ENCODE data around the gene MYOZ2. TPM values are rescaled to one million over a fixed set of nuclear protein-coding genes. Genes with fewer than 3 reads are reported as not detected.

MYOZ2 gene
- polyA plus RNA-seq (2014; cell fraction: cytosol; rRNA removed) = not detected in 2 replicates
- not detected in 2 replicates for polyA plus RNA-seq (2014; cell fraction: nucleus; rRNA removed)

DNA sequence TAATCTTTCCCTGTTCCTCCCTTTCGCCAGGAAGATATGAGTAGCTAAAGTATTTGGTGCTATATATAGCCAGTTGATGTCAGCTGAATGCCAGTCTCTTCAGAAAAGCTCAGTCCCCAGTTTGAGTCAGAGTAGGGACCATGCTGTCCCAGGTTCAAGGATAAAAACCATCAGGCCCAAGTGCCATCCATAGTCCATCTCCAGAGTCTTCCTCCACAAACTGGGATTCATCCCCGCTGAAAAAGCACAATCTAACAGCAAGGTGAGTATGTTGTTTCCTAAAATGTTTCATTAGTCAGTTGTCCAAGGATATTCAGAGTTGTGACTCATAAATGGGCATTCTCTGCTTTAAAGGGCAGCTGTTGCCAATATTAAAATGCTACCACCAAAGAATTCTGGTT, at the start of gene MYOZ2:
Gene MYOZ2, plus strand, starts transcription at position 112 of the 401 bp plus-strand sequence. CDS start 694 bp downstream, outside the sequence.
- no peak for DNase-seq (ENCODE audit: low spot score)

DNA sequence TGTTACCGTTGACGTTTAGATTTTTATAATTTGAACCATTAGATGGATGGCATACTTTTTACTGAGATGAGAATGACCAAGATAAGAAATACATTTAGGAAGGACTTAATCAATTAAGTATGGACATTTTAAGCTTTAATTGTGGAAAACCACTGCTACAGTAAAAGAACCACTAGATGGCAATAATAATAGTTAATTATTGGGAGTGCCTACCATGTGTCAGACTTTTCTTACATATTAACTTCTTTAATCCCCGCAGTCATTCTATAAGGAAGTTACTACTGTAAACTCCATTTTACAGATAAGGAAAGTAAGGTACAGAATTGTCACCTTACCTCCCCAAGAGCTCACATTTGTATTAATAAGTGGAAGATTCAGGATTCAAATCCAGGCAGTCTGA, 48.5 kb upstream of the MYOZ2 start:
- DNase-seq (ENCODE audit: low spot score) = no peak

DNA sequence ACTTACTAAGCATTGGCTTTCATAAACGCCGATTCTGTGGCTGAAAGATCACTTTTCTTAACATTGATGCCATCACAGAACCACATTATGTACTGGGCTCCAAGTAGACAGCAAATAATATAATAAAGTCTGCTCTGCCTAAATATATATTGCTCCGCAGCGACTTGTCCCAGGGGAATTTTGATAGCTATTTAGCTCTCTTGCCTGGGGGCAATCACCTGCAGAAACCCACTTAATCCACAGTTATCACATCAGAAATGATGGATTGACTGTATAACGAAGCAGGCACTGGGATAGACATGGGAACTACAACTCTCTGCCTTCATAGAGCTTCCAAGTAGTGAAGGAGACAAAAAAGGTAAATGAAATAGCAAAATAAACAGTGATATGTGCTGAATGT, 48.0 kb upstream of the MYOZ2 start:
- peak; percentile 24 for DNase-seq (ENCODE audit: low spot score)

DNA sequence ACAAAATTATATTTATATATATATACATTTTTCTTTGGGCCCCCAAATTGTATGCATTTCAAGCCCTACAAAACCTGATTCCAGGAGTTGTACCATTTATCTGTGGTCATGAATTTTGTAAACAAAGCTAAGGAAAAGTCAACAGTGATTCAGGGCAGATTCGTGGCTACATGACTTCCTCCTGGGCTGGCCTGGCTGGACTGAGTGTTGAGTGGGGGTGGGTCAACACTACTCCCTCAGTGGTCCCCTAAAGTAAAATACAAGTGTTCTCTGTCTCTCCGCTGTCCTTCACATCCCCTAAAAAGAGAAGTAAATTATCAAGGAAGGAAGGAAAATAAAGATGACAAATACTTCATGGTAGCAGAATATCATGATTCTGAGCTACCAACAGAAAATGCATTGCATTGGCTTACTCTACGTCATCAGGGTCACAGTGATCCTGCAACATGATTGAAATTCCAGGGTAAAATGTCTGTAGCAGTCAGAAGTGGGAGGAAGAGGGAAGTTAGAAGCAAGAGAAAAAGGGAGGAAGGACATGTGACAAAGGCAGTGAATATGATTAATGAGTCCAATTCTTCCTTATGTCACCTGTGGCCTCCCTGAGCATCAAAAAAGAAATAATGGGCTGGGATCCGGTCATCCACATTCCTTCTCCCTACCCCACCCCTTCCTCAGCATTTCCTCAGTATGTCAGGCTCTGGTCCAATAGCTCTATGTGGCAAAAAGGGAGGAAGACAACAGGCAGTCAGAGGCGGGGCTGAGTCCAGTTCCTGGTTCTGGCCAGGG, 42.4 kb upstream of the MYOZ2 start:
- no peak for DNase-seq (ENCODE audit: low spot score)

DNA sequence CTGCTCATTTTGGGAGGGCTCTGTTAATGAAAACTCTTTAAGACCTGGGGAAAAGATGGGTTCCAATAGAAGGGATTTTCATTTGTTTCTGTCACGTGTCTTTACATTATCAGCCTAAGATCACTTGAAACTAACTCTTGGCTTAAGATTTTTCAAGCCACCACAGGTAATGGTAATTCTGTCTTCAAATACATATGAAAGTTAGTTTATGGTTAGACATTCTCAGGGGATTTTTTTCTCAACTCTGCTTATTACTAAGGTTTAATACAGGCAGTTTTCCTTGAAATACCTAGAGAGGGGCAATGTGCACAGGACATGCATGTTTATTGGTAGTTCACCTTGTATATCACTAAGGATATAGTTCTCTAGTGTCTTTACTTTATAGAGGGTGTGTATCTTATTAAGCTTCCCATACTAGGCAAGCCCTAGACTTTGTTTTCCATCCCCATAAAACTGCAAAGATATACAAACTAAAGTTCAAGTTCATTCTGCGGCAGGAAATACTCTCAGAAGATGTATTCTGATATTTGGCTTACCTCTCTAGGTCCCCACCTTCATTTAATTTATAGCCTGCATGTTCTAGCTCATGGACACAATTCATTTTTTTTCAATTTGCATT, 38.2 kb upstream of the MYOZ2 start:
- DNase-seq (ENCODE audit: low spot score) = no peak

DNA sequence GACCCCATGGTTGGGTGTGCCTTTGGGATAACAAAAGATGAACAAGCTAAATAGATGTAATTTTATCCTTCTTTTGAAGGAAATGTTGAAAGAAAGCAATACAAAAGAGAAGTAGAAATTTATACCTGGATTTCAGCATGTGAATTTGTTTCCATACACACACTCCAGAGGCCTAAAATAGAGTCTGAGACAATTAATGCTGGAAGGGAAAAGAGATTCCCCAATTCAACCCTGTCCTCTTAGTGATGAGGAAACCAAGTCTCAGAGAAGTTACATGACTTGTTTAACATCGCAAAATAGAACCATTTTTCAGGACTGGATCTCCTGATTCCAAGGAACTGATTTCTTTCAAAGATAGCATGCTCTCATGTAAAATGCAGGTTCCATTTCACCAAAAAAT, 37.3 kb upstream of the MYOZ2 start:
- no peak for DNase-seq (ENCODE audit: low spot score)

DNA sequence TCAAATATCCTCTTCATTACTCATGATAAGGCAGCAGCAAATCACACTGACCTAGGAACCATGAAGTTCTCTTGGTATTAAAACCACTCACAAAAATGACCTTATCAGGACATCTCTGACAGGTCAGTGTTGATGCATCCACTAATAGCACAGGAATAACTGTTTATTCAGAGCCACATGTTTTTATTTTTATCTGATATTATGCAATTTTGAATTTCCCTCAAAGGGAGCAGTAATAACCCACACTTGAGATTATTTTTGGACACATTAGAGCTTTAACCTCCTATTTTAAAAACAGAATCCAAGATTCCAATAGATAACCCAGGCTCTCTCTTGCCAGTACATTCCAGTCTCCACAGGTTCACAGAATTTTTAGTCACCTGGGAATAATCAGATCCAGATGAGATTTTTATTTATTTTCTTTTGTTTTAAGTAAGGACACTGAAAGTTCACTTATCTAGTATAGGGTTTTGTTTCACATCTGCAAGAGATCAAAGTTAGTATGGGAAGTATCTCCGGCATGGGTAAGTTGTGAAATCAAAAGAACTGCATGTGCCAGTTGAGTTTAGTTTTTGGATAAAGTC, 36.3 kb upstream of the MYOZ2 start:
- no peak for DNase-seq (ENCODE audit: low spot score)

DNA sequence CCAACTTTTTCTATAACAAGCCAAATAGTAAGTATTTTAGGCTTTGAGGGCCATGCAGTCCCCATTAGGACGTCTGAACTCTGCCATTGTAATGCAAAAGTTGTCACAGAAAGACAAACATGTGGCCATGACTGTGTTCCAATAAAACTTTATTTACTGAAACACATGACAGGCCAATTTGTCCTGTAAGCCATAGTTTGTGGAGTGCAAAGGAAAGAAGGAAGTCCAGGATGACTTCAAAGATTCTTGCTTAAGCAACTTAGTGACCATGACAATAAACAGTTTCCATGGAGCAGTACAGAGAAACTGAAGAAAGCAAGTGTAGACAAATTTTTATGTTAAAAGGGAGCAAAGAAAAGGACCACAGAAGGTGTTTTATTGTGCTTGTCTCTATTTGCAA, 35.0 kb upstream of the MYOZ2 start:
- no peak for DNase-seq (ENCODE audit: low spot score)

DNA sequence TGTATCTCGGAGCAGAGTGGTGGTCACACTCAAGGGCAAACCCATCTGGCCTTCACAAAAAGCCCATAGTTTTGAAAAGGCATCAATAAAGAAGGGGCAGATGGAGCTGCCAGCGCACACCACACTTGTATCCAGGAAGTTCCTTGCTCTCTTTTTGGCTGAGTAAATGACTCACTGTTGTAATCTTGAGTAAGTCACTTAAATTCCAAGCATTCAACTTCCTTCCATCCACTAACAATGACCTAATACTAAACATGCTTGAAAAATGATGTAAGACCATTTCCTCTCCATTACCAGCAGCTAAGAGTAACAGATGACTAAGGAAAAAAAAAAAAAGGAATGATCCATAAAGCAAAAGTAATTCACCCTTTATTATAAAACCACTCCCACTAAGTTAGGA, 32.4 kb upstream of the MYOZ2 start:
- DNase-seq (ENCODE audit: low spot score) = no peak

DNA sequence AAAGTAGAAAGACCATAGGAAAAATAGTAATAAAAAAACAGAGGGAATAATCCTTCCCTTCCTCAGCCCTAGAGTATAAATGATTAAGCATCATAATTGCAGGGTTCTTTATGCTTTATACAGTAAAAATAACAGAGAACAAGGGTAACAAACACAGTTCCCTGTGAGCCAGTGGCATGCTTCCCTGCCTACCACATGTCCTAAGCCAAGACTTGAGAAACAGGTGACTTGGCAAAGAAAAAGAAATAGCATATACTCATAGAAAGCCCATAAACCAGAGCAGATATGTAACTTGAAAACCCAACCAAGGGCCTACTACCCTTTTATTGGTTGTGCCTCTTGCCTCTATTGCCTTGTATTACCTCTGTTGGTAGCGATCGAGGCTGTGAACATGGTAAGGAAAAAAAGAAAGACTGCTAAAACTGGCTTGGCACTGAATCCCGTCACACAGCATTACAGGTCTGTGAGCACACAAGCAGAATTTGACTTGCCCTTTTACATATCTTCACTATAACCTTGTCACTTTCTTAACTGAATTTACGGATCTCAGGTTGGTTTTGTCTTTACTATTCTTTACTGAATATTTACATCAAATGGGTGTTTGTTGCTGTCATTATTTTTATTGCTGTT, 30.9 kb upstream of the MYOZ2 start:
- no peak for DNase-seq (ENCODE audit: low spot score)

DNA sequence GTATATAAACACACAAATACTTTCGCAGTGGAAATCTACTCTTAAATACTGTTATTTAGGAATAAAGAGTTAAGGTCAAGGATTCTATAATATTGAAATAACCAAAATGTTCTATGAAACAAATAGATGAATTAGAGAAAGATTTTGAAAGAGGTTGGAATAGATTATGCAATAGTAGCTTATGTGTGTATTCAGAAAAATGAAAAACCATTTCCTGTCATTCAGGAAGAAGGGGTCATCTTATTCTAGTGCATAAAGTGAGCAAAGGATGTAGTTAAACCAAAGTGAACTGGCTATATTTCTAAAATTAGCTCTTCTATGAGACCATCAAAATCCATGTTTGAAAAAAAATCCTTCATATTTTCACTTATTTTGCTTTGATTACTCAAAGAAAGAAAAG, 30.0 kb upstream of the MYOZ2 start:
- DNase-seq (ENCODE audit: low spot score) = no peak

DNA sequence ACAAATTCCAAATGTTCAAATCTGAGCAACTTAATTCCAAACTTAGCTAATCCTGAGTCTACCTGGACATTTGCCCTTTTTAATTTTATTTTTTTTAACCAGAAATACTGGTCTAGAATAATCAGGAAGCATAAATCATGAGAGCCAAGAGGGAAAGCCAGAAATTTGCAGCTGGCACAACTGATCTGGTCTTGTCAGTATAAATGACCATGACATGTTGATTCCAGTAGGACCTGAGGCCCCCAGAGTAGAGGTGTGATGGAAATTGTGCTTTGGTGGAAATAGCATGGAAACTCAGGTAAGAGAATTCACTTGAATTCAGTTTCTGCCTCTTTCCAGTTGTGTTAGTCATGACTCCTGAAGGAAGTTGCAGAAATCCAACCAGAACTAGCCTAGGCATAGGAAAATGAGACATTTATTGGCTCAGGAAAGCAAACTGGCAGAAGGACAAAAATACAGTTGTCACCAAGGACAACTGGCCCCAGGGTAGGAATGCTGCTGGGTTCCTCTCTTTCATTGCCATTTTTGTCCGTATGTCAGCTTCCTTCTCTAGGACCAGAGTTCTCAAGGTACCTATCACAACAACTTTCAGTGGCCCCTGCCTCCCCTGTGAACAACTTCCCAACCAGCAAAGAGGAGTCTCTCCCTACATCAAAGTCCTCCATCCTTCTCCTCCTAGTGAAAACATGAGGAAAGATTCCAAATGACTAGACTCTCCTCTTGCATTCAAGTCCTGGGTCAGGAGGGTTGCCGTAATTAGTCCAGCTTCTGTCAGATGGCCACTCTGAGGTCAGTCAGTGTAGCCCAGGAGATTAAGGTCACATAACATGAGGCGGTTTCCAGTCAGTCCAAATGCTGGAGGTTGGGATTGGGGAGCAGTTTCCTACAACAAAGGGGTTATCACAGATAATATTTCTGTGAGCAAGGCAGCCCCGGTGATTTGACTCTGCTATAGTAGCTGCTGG, 29.3 kb upstream of the MYOZ2 start:
- DNase-seq (ENCODE audit: low spot score) = no peak

DNA sequence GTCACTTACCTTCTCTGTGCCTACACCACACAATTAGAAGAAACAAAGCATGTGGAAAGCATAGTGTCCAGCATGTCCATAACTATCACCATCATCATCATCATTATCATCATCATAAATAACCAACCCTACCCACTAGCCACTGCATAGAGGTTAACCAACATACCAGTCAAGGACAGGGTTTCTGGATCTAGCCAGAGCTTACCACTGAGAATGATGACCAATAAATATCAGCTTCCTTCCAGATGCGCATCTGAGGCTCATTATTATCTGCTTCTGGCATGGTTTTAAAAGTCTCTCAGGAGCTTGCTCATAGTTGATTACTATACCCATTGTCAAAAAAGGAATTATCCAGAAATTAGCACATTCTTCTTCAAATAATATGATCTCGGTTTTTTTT, 25.5 kb upstream of the MYOZ2 start:
- DNase-seq (ENCODE audit: low spot score) = no peak

DNA sequence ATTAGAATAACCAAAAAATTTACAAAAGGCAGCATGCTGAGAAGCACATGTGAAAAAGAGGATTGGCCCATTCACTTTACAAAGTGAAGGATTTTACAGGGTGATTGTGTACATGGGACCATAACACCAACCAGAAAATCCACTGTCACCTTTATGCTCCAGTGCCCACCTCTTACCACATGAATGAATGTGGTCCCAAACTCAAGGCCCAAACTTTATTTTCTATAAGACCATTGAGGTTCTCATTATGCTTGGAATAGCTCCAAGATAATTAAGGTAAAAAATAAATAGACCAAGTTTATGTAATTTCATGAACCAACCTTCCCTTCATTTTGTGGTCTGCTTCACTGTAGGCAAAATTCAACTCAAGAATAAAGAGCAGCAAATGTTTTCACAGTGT, 24.3 kb upstream of the MYOZ2 start:
- no peak for DNase-seq (ENCODE audit: low spot score)

DNA sequence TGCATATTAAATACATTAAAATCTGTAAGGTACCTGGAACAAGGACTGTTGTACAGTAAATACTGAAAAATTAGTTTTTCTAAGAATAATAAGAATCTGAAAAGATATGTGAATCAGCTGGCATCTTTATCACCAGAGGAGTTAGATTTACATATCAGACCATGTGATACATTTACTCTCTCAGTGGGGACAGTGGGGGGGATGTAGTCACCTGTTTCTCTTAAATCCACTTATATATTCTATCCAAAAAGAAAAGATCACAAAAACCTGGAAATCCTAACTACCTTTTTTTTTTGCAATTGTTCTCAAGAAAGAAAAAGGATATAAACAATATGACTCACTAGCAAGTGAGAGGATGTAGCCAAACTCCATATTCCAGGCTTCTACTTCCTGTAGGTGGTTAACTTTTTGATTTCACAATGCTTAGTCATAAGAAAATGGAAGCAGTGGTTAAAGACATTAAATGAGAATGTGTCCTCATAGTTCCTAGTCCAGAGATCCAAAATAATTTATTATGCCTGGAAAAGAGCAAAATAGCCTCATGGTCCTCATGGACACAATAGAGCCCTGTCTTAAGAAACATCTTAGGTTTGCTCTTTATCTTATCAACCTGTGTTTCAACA, 22.5 kb upstream of the MYOZ2 start:
- DNase-seq (ENCODE audit: low spot score) = no peak

DNA sequence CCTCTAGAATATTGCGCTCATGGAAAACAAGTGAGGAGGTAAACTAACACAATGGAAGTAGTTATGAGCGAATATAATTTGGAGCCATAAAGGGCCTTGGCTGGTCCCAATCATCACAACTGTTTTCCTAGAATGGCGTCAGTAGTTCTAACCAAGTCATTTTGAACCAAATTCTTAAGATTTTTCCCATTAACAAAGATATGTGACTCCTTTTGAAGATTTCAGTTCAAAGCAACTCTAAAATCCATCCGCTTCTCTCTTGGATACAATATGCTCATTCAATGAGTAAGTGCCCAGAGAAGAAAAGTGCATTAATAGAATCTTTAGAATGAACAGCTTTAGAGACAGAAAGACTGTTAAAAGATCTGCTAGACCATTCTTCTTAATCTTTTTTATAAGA, 19.6 kb upstream of the MYOZ2 start:
- DNase-seq (ENCODE audit: low spot score) = no peak

DNA sequence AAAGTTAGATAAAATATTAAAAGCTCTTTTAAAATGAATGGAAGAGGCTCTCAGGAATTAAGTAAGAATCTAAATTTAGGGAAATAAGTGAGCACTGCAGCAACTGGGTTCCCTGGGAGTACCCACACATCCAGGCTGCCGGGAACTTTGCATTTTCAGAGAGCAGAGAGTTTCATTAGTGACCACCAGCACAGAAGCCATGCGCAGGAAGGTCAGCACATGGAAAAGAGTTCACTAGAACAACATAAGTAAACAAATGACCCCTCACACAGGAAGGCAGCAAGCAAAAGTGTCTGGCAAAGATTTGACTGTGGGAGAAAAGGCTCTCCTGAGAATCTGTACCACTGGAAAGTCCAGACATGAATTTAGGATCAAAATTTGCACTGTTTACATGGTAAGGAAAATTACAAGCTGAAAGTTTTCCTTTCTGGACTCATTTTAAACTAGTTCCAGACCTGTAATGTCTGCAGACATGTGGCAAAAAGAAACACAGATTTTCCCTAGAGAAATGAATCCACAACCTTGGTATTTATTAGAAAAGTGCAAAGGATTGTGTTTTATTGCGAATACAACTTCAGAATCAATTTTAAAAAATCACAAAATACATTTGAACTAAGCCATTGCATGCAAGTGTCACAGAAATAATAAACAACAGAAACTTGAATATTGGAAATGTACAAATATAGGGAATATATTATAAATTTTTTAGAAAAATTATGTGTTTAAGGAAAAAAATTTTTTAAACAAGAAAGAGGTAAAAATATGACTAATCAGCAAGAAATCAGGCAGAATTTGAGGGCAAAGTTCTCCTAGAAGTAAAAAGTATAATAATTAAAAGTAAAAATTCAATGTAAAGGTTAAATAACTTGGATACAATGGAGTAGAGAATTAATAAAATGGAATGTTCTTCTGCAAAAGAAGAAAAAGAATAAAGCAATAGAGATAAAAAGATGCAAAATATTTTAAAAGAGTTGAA, 18.4 kb upstream of the MYOZ2 start:
- no peak for DNase-seq (ENCODE audit: low spot score)

DNA sequence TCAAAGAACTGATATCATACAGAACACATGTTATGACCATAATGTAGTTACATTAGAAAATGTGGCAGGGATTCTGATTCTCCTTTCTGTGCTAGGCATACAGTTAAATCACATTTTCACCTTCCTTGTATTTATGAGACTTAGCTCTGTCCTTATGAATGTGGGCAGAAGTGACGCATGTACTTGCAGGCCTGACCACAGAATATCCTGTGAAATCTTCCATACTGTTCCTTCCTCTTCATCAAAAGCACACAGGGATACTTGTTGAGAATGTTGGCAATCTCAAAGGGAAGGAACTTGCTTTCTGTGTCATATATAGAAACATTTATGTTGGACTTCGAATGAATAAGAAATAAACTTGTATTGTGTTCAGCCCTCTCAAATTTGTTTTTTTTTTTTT, 17.2 kb upstream of the MYOZ2 start:
- DNase-seq (ENCODE audit: low spot score) = no peak

DNA sequence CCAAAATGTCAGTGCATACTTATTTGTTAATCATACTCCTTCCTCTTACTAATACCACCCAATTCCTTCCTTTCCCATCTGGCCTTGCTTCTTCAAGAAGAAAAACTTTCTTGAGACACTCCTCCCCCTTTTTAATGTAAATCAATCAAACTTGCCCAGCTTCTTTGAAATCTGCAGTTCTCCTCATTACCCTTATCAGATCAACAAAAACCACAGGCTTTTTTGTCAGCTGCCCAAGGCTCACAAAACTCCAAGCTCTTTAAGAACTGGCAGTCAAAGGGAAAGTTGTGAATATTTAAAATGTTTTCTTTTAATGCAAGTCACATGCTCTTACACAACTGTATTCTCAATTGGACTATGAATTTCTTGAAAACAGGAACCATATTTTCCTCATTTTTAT, 11.3 kb upstream of the MYOZ2 start:
- DNase-seq (ENCODE audit: low spot score) = no peak

DNA sequence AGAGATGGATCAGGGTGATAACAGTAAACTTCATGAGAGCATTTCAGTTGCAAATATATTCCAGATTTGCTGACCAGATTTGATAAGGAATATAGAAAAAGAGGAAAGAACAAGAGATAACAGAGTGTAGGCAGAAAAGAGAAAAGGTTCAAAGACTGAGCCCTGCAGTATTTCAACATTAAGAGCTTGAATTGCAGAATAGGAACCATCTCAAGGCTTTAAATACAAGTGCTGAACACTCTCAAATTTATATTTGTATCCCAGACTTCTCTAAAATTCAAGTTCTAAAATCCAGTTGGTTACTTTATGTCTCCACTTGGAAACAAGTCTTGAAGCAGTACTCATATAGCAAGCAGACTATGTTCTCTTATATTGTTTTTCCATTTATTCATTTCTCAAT, 9.7 kb upstream of the MYOZ2 start:
- no peak for DNase-seq (ENCODE audit: low spot score)

All from SK-N-DZ (cell line).